Activated CD8-positive, alpha-beta memory T cell treated with anti-CD3 and anti-CD28 coated beads for 24 hours (primary cell): ENCODE results near the gene ACAP3.

ENCODE experiments used
- DNase-seq: peaks from one replicate; pipeline ENCODE4 v3.0.0-alpha.2; 2020

Gene ACAP3

DNA sequence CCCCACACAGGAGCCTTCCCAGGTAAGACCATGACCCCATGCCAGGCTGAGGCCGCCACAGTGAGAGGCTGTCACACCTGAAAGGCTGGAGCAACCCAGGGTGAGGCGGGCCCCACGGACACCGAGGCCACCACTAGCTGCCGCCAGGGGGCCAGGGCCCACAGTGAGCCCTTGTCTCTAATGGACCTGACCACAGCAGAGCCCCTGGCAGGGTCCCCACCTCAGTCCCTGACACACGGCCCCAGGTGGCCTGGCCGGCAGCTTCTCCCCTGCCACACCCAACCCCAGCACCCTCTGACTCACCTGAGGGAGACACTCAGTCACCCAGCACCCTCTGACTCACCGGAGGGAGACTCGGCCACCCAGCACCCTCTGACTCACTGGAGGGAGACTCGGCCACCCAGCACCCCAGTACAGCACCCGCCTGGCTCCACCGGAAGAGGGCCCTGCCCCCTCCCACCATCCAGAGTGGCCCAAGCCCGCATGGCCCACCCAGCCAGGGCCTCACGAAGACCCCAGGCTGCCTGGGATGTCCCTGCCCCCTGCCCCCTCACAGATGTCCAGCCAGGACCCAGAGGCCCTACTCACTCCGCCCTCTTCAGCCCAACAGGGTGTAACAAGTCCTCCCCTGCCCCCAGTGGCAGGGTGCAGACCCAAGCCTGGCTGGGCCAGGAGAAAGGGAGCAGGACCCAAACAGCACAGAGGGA is 37.1 kb upstream of the ACAP3 start:
- peak; percentile 68 for DNase-seq

DNA sequence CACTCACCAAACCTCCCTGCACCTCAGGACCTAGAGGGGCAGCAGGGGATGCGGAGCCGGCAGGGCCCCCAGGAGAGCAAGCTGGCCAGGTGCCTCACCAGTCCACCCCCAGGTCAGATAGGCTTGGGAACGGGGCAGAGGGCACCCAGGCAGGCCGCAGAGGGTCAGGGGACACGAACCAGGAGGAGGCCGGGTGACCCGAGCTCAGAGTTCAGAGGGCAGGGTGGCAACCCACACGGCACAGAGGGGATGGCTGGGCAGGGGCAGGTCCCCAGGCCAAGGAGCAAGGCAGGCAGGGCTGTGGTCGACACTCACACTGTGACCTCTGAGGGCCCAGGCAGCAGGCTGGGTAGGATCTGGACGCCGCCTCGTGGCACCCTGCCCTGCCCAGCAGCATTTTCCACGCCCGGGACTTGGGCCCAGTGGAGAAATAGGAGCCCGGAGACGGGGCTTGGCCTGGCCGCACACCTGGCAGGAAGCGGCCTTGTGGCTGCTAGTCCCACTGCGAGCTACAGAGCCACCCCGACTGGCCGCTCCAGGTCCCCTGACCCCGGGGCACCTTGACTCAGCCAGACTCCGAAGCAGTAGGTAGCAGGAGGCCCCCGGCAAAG is 36.2 kb upstream of the ACAP3 start:
- DNase-seq = no peak

DNA sequence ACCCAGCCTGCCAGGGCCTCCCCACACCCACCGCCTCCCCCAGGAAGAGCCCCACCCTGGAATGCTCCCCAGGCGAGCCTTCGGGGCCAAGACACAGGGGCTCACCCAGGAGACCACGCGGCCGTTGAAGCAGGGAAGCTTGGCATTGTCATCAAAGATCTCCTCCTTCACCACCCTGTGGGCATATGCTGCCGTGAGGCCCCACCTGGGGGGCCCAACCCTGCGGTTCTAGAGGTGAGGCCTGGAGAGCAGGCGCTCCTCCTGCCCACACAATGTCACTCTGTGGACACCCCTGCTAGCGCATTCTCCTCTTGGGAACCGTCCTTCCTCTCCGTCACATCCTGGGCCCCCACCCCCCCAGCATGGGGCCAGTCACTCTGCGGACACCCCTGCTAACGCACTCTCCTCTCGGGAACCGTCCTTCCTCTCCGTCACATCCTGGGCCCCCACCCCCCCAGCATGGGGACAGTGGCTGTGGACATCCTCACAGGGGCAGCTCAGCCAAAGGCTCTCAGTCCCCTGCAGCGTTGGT is 34.9 kb upstream of the ACAP3 start:
- DNase-seq = no peak

DNA sequence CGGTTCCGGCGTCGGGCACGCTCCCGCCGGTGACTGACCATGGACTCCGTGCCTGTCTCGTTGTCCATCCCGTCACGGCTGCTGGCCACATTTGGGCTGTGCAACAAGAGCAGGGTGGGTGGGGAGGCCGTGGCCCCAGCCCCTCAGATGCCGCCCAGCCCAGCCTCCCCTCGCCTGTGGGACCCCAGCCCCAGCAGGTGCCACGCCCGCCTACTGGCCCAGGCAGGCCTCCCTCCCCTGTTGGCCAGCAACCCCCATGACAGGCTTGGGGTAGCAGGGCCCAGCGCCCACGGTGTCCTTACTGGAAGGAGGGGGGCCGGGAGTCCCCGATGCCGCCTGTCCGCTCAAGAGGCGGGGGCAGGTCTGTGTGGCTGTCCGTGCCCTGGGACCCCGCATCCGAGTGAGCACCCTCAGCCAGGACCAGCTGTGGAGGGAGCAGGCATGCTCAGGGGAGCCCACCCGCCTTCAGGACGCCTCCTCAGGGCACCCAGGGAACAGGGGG is 34.4 kb upstream of the ACAP3 start:
- no peak for DNase-seq

DNA sequence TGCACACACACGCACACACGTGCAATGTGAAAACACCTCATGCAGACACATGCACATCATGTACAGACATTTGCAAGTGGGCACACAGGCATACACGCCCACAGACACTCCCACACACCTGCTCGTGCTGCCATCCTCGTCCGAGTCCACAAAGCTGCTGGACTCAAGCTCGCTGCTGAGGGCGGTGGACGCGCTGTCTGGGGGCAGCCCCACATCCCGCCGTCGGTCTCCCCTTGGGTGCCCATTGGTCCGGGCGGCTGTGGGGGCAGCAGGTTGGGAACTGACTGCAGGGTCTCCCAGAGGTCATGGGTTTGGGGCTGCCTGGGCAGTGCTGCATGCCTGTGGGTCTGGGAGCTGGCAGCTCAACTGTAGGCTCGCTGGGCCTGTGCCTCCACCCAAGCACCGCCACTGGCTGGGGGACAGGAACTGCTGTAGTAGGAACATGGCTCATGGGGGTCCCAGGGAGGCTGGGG is 33.9 kb upstream of the ACAP3 start:
- no peak for DNase-seq

DNA sequence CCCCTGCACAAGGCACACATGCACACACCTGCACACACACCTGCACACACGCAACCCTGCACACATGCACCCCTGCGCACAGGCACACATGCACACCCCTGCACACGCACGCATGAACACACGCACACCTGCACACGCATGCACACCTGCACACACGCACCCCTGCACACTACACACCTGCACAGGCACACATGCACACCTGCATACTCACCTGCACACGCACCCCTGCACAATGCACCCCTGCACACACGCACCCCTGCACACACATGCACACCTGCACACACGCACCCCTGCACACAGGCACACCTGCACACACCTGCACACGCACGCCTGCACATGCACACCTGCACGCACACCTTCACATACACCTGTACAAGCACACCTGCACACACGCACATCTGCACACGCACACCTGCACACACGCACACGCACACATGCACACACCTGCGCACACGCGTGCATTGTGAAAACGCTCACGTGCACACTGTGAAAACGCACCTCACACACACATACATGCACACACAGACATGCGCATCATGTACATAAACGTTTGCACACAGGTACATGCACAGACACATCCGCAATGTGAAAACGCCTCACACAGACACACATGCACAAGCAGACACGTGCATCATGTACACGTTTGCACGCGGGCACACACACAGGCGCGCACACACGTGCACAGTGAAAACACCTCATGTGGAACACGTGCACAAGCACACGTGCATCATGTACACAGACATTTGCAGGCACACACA is 33.2 kb upstream of the ACAP3 start:
- DNase-seq = no peak

DNA sequence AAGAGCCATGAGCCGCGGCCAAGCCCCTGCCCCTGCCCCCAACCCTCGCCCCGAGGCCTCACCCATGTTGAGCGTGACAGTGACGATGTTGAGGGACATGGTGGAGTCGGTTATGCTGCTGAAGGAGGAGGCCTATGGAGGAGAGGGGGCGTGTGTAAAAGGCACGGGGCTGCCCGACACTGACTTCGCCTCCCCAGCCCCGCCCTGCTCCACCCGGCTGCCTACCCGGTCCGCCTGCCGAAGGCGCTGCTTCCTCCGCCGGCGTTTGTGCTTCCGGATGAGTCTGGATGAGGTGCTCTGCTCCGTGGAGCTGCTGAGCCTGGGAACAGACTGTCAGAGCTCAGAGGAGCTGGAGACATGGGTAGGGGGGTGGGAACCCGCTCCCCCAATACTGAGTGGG is 32.5 kb upstream of the ACAP3 start:
- no peak for DNase-seq

DNA sequence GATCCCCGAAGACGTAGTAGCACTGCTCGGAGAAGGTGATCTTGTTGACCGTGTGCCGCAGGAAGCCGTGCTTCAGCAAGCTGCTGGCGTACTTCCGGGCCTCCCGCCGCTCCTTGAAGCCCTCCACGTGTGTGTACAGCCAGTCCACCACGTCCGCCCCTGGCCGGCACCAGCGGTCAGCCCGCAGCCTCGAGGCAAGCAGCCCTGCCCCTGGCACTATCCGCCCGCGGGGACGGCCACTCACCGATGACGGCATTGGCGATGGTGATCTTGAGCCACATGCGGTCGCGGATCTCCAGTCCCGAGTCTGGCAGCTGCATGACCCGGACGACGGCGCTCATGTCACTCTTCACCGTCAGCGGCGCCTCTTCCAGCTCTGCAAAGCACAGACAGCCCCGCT is 30.5 kb upstream of the ACAP3 start:
- no peak for DNase-seq

DNA sequence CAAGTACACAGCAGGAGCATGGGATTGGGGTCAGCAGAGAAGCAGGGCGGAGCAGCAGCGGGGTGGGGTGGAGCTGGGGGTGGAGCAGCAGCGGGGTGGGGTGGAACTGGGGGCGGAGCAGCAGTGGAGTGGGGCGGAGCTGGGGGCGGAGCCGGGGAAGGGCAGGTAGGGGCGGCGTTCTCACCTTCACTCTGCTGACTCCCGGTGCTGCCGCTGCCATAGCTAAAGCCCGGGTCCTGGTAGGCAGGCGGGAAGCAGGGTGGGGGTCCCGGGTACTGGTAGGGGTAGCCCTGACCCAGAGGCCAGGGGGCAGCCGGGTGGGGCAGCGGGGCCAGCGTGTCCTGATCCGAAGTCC is 30.0 kb upstream of the ACAP3 start:
- peak; percentile 73 for DNase-seq

DNA sequence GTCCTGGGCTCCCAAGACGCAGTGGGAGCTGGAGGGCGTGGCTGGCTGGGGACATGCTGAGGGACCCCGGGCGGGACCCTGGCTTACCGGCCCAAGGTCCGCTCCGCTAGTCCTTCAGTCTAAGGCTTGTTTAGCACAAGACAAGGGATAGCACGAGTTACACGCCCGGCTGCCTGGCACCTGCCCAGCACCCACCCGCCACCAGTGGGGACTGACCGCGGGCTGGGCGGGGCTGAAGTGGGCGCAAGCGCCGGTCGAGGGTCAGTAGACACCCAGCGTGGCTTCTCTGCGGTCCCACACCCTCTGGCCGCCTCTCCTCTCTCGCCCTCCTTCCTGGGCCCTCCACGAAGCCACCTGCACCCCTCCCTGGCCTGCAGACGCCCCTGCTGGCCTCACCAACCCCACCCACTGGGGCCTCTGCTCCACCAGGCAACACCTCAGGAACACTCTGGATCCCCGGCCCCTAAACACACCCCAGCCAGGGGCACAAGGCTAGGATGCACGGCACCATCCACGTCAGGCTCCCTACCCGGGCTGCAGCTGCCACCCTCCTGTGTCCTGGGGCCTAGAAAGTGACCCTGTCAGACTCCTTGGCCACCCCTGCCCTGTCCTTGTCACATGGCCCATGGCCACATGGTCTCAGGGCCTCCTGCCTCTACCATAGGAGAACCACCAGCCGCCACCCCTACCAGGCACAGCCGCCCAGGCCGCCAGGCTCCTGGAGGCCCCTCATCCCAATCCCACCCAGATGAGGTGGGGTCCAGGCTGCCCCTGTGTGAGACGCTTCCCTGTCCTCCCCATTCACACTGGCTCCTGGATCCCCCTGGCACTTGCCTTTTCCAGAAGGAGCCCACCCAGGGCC is 29.4 kb upstream of the ACAP3 start:
- DNase-seq = no peak

DNA sequence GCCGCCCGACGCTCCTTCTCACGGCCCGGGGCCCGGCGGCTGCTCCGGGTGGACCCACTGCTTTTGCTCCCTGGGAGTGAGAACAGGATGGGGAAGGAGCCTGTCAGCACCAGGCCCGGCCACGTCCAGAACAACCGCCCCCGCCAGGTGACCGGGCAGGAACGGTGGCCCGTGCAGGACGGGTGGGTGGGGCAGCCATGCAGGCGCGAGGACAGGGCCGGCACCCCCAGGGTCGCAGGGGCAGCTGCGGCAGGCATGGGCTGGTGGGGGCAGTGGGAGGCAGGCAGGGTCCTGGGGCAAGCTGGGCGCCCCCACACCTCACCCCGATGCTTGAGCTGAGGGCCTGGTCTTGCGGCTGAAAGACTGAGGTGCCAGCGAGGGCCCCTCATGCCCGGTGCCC is 28.7 kb upstream of the ACAP3 start:
- no peak for DNase-seq

DNA sequence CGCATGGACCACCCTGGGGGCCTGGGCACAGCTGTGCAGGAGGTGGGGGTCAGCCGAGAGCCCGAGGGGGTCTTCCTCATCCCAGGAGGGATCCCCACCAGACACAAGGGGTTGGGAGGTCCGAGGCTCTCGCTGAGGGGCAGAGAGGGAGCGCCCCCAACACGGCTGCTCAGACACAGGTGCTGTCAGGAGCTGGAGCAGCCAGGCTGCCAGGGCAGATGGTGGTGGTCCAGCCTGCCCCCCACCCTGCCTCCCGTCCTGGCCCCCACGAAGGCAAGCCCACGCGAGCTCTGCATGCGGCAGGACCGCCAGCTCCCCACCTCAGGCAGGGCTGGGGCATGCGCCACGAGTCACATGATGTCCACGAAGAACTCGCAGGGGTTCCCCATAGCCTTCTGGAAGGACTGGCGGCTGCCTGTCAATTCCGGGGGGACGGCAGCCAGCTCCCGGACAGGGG is 28.1 kb upstream of the ACAP3 start:
- DNase-seq = no peak

DNA sequence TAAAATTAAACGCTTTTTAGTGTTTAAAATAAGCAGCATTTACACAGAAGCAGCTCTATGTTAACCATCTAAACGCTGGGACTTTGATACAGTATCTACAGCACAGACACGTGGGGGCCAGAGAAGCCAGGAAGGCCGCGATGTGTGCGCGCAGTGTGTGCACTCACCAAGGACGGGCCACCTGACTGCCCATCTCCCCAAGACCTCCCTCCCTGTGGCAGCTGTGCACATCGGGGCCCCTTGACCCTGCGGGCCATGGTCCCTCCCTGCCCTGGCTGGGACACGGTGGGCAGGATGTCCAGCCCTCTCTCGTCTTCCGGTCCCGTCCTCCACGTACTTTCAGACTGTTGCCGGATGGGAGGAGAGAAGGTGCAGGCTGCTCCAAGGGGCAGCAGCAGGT is 27.6 kb upstream of the ACAP3 start:
- no peak for DNase-seq

DNA sequence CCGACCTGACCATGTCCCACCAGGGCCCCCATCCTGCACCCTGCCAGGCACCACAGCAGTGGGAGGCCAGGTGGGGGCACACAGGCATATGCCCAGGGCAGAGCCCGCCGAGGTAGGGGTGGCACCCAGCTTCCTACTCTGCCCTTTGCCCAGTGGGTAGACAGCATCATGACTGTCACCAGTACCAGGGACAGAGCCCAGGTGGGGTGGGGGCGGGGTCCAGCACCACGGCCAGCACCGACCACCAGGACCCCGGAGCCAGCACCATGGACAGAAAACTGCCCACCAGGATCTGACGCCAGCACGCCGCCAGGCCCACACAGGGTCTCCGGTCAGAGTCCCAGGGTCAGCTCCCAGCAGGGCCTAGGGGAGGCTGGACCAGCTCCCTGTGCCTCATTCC is 27.1 kb upstream of the ACAP3 start:
- no peak for DNase-seq

DNA sequence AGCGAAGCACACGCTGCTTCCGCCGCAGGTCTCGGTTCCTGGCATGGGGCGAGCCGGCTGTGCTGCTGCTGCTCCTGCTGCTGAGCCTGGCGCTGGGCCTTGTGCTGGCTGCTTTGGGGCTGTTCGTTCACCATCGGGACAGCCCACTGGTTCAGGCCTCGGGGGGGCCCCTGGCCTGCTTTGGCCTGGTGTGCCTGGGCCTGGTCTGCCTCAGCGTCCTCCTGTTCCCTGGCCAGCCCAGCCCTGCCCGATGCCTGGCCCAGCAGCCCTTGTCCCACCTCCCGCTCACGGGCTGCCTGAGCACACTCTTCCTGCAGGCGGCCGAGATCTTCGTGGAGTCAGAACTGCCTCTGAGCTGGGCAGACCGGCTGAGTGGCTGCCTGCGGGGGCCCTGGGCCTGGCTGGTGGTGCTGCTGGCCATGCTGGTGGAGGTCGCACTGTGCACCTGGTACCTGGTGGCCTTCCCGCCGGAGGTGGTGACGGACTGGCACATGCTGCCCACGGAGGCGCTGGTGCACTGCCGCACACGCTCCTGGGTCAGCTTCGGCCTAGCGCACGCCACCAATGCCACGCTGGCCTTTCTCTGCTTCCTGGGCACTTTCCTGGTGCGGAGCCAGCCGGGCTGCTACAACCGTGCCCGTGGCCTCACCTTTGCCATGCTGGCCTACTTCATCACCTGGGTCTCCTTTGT is 26.0 kb upstream of the ACAP3 start:
- DNase-seq = no peak

DNA sequence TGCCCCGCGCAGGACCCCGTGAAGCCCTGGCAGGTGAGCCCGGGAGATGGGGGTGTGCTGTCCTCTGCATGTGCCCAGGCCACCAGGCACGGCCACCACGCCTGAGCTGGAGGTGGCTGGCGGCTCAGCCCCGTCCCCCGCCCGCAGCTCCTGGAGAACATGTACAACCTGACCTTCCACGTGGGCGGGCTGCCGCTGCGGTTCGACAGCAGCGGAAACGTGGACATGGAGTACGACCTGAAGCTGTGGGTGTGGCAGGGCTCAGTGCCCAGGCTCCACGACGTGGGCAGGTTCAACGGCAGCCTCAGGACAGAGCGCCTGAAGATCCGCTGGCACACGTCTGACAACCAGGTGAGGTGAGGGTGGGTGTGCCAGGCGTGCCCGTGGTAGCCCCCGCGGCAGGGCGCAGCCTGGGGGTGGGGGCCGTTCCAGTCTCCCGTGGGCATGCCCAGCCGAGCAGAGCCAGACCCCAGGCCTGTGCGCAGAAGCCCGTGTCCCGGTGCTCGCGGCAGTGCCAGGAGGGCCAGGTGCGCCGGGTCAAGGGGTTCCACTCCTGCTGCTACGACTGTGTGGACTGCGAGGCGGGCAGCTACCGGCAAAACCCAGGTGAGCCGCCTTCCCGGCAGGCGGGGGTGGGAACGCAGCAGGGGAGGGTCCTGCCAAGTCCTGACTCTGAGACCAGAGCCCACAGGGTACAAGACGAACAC is 25.2 kb upstream of the ACAP3 start:
- no peak for DNase-seq

DNA sequence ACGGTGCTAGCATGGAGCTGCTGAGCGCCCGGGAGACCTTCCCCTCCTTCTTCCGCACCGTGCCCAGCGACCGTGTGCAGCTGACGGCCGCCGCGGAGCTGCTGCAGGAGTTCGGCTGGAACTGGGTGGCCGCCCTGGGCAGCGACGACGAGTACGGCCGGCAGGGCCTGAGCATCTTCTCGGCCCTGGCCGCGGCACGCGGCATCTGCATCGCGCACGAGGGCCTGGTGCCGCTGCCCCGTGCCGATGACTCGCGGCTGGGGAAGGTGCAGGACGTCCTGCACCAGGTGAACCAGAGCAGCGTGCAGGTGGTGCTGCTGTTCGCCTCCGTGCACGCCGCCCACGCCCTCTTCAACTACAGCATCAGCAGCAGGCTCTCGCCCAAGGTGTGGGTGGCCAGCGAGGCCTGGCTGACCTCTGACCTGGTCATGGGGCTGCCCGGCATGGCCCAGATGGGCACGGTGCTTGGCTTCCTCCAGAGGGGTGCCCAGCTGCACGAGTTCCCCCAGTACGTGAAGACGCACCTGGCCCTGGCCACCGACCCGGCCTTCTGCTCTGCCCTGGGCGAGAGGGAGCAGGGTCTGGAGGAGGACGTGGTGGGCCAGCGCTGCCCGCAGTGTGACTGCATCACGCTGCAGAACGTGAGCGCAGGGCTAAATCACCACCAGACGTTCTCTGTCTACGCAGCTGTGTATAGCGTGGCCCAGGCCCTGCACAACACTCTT is 24.5 kb upstream of the ACAP3 start:
- no peak for DNase-seq

DNA sequence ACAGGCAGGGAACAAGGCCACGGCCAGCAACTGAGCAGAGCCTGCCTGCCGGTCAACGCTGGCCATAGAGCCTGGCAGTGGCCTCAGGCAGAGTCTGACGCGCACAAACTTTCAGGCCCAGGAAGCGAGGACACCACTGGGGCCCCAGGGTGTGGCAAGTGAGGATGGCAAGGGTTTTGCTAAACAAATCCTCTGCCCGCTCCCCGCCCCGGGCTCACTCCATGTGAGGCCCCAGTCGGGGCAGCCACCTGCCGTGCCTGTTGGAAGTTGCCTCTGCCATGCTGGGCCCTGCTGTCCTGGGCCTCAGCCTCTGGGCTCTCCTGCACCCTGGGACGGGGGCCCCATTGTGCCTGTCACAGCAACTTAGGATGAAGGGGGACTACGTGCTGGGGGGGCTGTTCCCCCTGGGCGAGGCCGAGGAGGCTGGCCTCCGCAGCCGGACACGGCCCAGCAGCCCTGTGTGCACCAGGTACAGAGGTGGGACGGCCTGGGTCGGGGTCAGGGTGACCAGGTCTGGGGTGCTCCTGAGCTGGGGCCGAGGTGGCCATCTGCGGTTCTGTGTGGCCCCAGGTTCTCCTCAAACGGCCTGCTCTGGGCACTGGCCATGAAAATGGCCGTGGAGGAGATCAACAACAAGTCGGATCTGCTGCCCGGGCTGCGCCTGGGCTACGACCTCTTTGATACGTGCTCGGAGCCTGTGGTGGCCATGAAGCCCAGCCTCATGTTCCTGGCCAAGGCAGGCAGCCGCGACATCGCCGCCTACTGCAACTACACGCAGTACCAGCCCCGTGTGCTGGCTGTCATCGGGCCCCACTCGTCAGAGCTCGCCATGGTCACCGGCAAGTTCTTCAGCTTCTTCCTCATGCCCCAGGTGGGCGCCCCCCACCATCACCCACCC is 23.6 kb upstream of the ACAP3 start, which contains the start of gene TAS1R3:
TAS1R3 (plus strand) TSS at position 213 of the 898 bp plus-strand sequence; CDS start at position 279, 66 bp downstream.
- DNase-seq = no peak

DNA sequence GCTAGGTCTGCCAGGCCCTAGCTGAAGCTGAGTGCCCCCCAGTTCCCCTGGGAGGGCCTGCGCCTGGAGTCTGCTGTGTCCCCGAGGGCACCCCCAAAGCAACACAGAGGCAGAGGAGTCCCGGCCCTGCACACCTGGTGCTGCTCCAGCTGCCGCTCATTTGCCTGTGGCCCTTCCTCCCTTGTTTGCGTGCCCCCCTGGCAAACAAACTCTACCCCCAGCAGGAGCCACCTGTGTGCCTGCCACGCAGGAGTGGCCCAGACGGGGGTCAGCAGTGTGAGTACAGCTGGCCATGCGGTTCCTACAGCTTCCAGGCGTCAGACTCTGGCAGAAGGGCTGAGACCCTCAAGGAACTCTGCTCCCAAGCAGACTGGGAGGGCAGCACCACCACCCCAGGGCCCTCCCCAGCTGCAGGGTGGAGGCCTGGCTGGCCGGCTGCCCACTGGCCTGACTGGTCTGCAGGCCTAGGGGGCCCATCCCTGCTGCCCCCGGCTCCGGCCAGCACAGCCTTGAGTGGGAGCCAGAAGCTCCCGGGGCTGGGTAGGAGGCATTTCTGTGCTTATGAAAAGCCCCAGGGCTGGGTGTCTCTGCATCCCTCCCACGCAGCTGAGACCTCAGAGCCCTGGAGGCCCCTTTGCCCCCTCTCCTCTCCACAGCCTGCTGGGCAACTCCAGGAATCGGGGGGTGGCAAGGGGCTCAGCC is 22.8 kb upstream of the ACAP3 start:
- no peak for DNase-seq
